Mesendoderm (in vitro differentiated cells): ENCODE measurements around the gene RTN4.
"Not testable (repeated sequence)": the region's sequence is repeated elsewhere in the genome, so short reads cannot be mapped to it uniquely, and the experiment has no call there.

ENCODE experiments used
- DNase-seq: peaks from one replicate; pipeline ENCODE4 v3.0.0; 2013
- H2AK5ac ChIP-seq: 2 replicates; pipeline ENCODE4 v1.6.1; 2013; ENCODE audit warnings: low read length, inconsistent platforms
- H2BK120ac ChIP-seq: 2 replicates; pipeline ENCODE4 v1.6.1; 2013; ENCODE audit warnings: low read depth, mild to moderate bottlenecking, low read length, moderate library complexity, mixed read lengths
- H2BK15ac ChIP-seq: replicated peaks from 2 replicates; pipeline ENCODE4 v1.6.1; 2013; ENCODE audit warnings: low read depth, mild to moderate bottlenecking, moderate library complexity
- H2BK5ac ChIP-seq: 2 replicates; pipeline ENCODE4 v1.6.1; 2013; ENCODE audit warnings: low read length, inconsistent platforms
- H3K18ac ChIP-seq: 2 replicates; pipeline ENCODE4 v1.6.1; 2013; ENCODE audit warnings: mild to moderate bottlenecking, low read length, mixed read lengths
- H3K23ac ChIP-seq: one replicate; pipeline ENCODE4 v1.6.1; 2013; ENCODE audit warnings: low read length
- H3K27ac ChIP-seq: 2 replicates; pipeline ENCODE4 v1.5.1; 2013; ENCODE audit warnings: low read depth, mild to moderate bottlenecking, inconsistent platforms, low read length, moderate library complexity
- H3K27me3 ChIP-seq: 2 replicates; pipeline ENCODE4 v1.6.1; 2013; ENCODE audit warnings: low read length, control low read depth, mild to moderate bottlenecking, inconsistent platforms; ENCODE audit not compliant: insufficient read depth, poor library complexity
- H3K36me3 ChIP-seq: 2 replicates; pipeline ENCODE4 v1.6.1; 2013; ENCODE audit warnings: low read length, inconsistent platforms; ENCODE audit not compliant: control insufficient read depth, insufficient read depth
- H3K4ac ChIP-seq: one replicate; pipeline ENCODE4 v1.6.1; 2013; ENCODE audit warnings: low read depth, mild to moderate bottlenecking, low read length, moderate library complexity
- H3K4me1 ChIP-seq: 2 replicates; pipeline ENCODE4 v1.6.1; 2013; ENCODE audit warnings: low read depth, low read length, inconsistent platforms; ENCODE audit not compliant: control insufficient read depth
- H3K4me2 ChIP-seq: 2 replicates; pipeline ENCODE4 v1.6.1; 2013; ENCODE audit warnings: low read length
- H3K4me3 ChIP-seq: 2 replicates; pipeline ENCODE4 v1.5.1; 2013; ENCODE audit warnings: mild to moderate bottlenecking, low read length
- H3K56ac ChIP-seq: one replicate; pipeline ENCODE4 v1.6.1; 2013; ENCODE audit warnings: low read length
- H3K79me1 ChIP-seq: 2 replicates; pipeline ENCODE4 v1.6.1; 2013; ENCODE audit warnings: low read length, inconsistent platforms
- H3K79me2 ChIP-seq: 2 replicates; pipeline ENCODE4 v1.6.1; 2013; ENCODE audit warnings: mild to moderate bottlenecking, low read length; ENCODE audit not compliant: control insufficient read depth, insufficient read depth
- H3K9ac ChIP-seq: 2 replicates; pipeline ENCODE4 v1.6.1; 2013; ENCODE audit warnings: low read length, inconsistent platforms
- H4K5ac ChIP-seq: one replicate; pipeline ENCODE4 v1.6.1; 2013; ENCODE audit warnings: low read length
- H4K8ac ChIP-seq: one replicate; pipeline ENCODE4 v1.6.1; 2013; ENCODE audit warnings: low read depth, mild to moderate bottlenecking, control low read depth, low read length, moderate library complexity
- WGBS: extraction: QIAGEN DNeasy Blood & Tissue Kit; methylation state at CpG from one replicate; pipeline ENCODE4 v1.1.7; 2013; ENCODE audit warnings: low lambda C conversion rate, missing lambda C conversion rate; ENCODE audit not compliant: insufficient coverage; ENCODE audit errors: extremely low coverage; 5-methylcytosine and 5-hydroxymethylcytosine counted together

RTN4 gene

GRCh38 chr2:55000341-55000740 lies 49.9 kb downstream of the RTN4 start:
- no peak overlapping the region for H3K27ac ChIP-seq
- no peak overlapping the region for H2BK15ac ChIP-seq
- H3K79me2 ChIP-seq: peaks cover 70% of the 10 kb centered on the region
- no peak overlapping the region for H4K8ac ChIP-seq
- no peak overlapping the region for H3K23ac ChIP-seq
- H2AK5ac ChIP-seq: no peak overlapping the region
- no peaks in the 10 kb centered on the region for H3K4me1 ChIP-seq
- no peaks in the 10 kb centered on the region for H3K36me3 ChIP-seq
- DNase-seq: no peak
- no peaks in the 10 kb centered on the region for H3K27me3 ChIP-seq
- no peak overlapping the region for H3K4me2 ChIP-seq
- H3K56ac ChIP-seq: no peak overlapping the region
- H2BK120ac ChIP-seq: no peak overlapping the region
- no peak overlapping the region for H3K4ac ChIP-seq
- H3K9ac ChIP-seq: no peak overlapping the region
- no peak overlapping the region for H3K18ac ChIP-seq
- WGBS: no CpG with 5 or more reads among the region's 4 CpGs
- no peak overlapping the region for H4K5ac ChIP-seq
- H3K79me1 ChIP-seq: peaks cover 7% of the 10 kb centered on the region
- no peak overlapping the region for H3K4me3 ChIP-seq
- no peak overlapping the region for H2BK5ac ChIP-seq

GRCh38 chr2:54999182-54999581 lies 51.1 kb downstream of the RTN4 start:
- Histone ChIP-seq H2BK15ac (no peak overlapping the region), H3K27me3 (no peaks in the 10 kb centered on the region), H2BK120ac (no peak overlapping the region), H3K79me2 (peaks cover 70% of the 10 kb centered on the region), H3K23ac (no peak overlapping the region), H3K4ac (no peak overlapping the region), H3K27ac (no peak overlapping the region), H3K4me3 (no peak overlapping the region), H3K36me3 (no peaks in the 10 kb centered on the region), H3K18ac (no peak overlapping the region), H3K9ac (no peak overlapping the region), H4K8ac (no peak overlapping the region), H2BK5ac (no peak overlapping the region), H4K5ac (no peak overlapping the region), H3K4me2 (no peak overlapping the region), H2AK5ac (no peak overlapping the region), H3K79me1 (peaks cover 4% of the 10 kb centered on the region), H3K56ac (no peak overlapping the region), H3K4me1 (no peaks in the 10 kb centered on the region)
- DNase-seq: no peak
- WGBS: no CpG with 5 or more reads among the region's 3 CpGs

GRCh38 chr2:54997826-54998225 lies 52.4 kb downstream of the RTN4 start:
- H3K27ac ChIP-seq: no peak overlapping the region
- no CpG with 5 or more reads among the region's 1 CpG for WGBS
- no peaks in the 10 kb centered on the region for H3K27me3 ChIP-seq
- no peak overlapping the region for H3K23ac ChIP-seq
- H2BK5ac ChIP-seq: no peak overlapping the region
- no peak overlapping the region for H4K8ac ChIP-seq
- no peak overlapping the region for H2AK5ac ChIP-seq
- no peak overlapping the region for H3K4me3 ChIP-seq
- H3K36me3 ChIP-seq: no peaks in the 10 kb centered on the region
- H2BK120ac ChIP-seq: no peak overlapping the region
- H3K18ac ChIP-seq: no peak overlapping the region
- H3K79me2 ChIP-seq: peaks cover 68% of the 10 kb centered on the region
- H3K4me2 ChIP-seq: no peak overlapping the region
- H2BK15ac ChIP-seq: no peak overlapping the region
- H3K56ac ChIP-seq: no peak overlapping the region
- no peak overlapping the region for H4K5ac ChIP-seq
- no peak overlapping the region for H3K4ac ChIP-seq
- no peak overlapping the region for H3K9ac ChIP-seq
- peaks cover 5% of the 10 kb centered on the region for H3K79me1 ChIP-seq
- no peaks in the 10 kb centered on the region for H3K4me1 ChIP-seq
- no peak for DNase-seq

- WGBS: no CpG with 5 or more reads among the region's 3 CpGs
- no peak overlapping the region for H3K23ac ChIP-seq
- H3K4me1 ChIP-seq: no peaks in the 10 kb centered on the region
- no peak overlapping the region for H2BK15ac ChIP-seq
- no peak overlapping the region for H3K4me3 ChIP-seq
- H3K27ac ChIP-seq: no peak overlapping the region
- H2BK120ac ChIP-seq: no peak overlapping the region
- H3K18ac ChIP-seq: no peak overlapping the region
- H4K5ac ChIP-seq: no peak overlapping the region
- H3K36me3 ChIP-seq: no peaks in the 10 kb centered on the region
- H4K8ac ChIP-seq: no peak overlapping the region
- H3K79me1 ChIP-seq: peaks cover 7% of the 10 kb centered on the region
- no peak overlapping the region for H2AK5ac ChIP-seq
- no peaks in the 10 kb centered on the region for H3K27me3 ChIP-seq
- no peak overlapping the region for H3K9ac ChIP-seq
- no peak overlapping the region for H3K4ac ChIP-seq
- H3K56ac ChIP-seq: no peak overlapping the region
- no peak for DNase-seq
- H2BK5ac ChIP-seq: no peak overlapping the region
- peaks cover 67% of the 10 kb centered on the region for H3K79me2 ChIP-seq
- H3K4me2 ChIP-seq: no peak overlapping the region
Measured at GRCh38 chr2:54995553-54995952, 54.7 kb downstream of the RTN4 start.

GRCh38 chr2:54990694-54991093 lies 59.6 kb downstream of the RTN4 start:
- not testable (repeated sequence) for H3K9ac ChIP-seq, H3K36me3 ChIP-seq, H3K79me1 ChIP-seq, H3K27me3 ChIP-seq, H2BK15ac ChIP-seq, H3K27ac ChIP-seq, H2BK120ac ChIP-seq, H2AK5ac ChIP-seq, H3K4me3 ChIP-seq, H3K4me1 ChIP-seq, H3K56ac ChIP-seq, H2BK5ac ChIP-seq, H3K18ac ChIP-seq, H4K8ac ChIP-seq, H4K5ac ChIP-seq, DNase-seq, H3K4ac ChIP-seq, H3K4me2 ChIP-seq, H3K23ac ChIP-seq
- peaks cover 62% of the 10 kb centered on the region for H3K79me2 ChIP-seq
- WGBS: no CpG with 5 or more reads among the region's 19 CpGs

- no CpG with 5 or more reads among the region's 3 CpGs for WGBS
- peaks cover 49% of the 10 kb centered on the region for H3K79me2 ChIP-seq
- H3K4ac ChIP-seq: no peak overlapping the region
- H3K4me2 ChIP-seq: no peak overlapping the region
- no peaks in the 10 kb centered on the region for H3K4me1 ChIP-seq
- H2BK5ac ChIP-seq: no peak overlapping the region
- no peak overlapping the region for H3K56ac ChIP-seq
- no peak overlapping the region for H2AK5ac ChIP-seq
- H3K27me3 ChIP-seq: no peaks in the 10 kb centered on the region
- H3K9ac ChIP-seq: no peak overlapping the region
- H2BK15ac ChIP-seq: no peak overlapping the region
- no peak overlapping the region for H4K5ac ChIP-seq
- H3K18ac ChIP-seq: no peak overlapping the region
- H3K27ac ChIP-seq: no peak overlapping the region
- H3K23ac ChIP-seq: no peak overlapping the region
- no peak overlapping the region for H2BK120ac ChIP-seq
- H3K79me1 ChIP-seq: peaks cover 8% of the 10 kb centered on the region
- DNase-seq: no peak
- H4K8ac ChIP-seq: no peak overlapping the region
- no peaks in the 10 kb centered on the region for H3K36me3 ChIP-seq
- no peak overlapping the region for H3K4me3 ChIP-seq
Measured at GRCh38 chr2:54988612-54989011, 61.6 kb downstream of the RTN4 start.
